ENCODE measurements around the gene CCDC18. TPM values are rescaled to one million over a fixed set of nuclear protein-coding genes. Genes with fewer than 3 reads are reported as not detected.

Gene CCDC18
- total RNA-seq, 3 donors from 2014 or later (not counting 1 experiment from before 2014, with no cell fraction given), result 11.7 to 17.2 (median 14.4) TPM

GRCh38 chr1:93200086-93200620 lies 19.6 kb downstream of the CCDC18 start:
- Mint-ChIP-seq H3K9me3 (no peaks in the 10 kb centered on the region), H3K4me3 (no peak overlapping the region), H3K4me1 (no peaks in the 10 kb centered on the region), H3K27ac (no peak overlapping the region), H3K36me3 (no peaks in the 10 kb centered on the region), H3K27me3 (ENCODE audit: low read depth in 2 of 2) (no peaks in the 10 kb centered on the region)
- Histone ChIP-seq H3K27ac (ENCODE audit: low read length) (no peak overlapping the region), H3K27me3 (ENCODE audit: control insufficient read depth, insufficient read depth, low read length) (no peaks in the 10 kb centered on the region), H3K36me3 (ENCODE audit: control insufficient read depth, insufficient read depth, low read length) (peaks cover 15% of the 10 kb centered on the region), H3K4me3 (ENCODE audit: low read length) (no peak overlapping the region), H3K9me3 (ENCODE audit: control insufficient read depth, insufficient read depth, low read length) (no peaks in the 10 kb centered on the region), H3K4me1 (ENCODE audit: control insufficient read depth, insufficient read depth, low read length) (no peaks in the 10 kb centered on the region)
- ATAC-seq (no peak), DNase-seq (no peak)
- TF ChIP-seq CTCF (IDR thresholded peaks at IDR 0.05), result no peak
- whole genome bisulfite sequencing (ENCODE audit: insufficient coverage), result 96% methylated on average over 2 of the region's 6 CpGs
- intact Hi-C loops (cut with micrococcal nuclease), result no loop called here

- no peaks in the 10 kb centered on the region for H3K27me3 ChIP-seq (ENCODE audit: control insufficient read depth, insufficient read depth, low read length)
- H3K27me3 Mint-ChIP-seq (ENCODE audit: low read depth in 2 of 2), result no peaks in the 10 kb centered on the region
- H3K4me1 Mint-ChIP-seq, result no peaks in the 10 kb centered on the region
- no peaks in the 10 kb centered on the region for H3K9me3 Mint-ChIP-seq
- no peak overlapping the region for H3K4me3 ChIP-seq (ENCODE audit: low read length)
- H3K27ac ChIP-seq (ENCODE audit: low read length), result no peak overlapping the region
- ATAC-seq (no peak), DNase-seq (no peak)
- no peaks in the 10 kb centered on the region for H3K9me3 ChIP-seq (ENCODE audit: control insufficient read depth, insufficient read depth, low read length)
- intact Hi-C loops (cut with micrococcal nuclease), result no loop called here
- H3K36me3 ChIP-seq (ENCODE audit: control insufficient read depth, insufficient read depth, low read length), result peaks cover 15% of the 10 kb centered on the region
- H3K4me1 ChIP-seq (ENCODE audit: control insufficient read depth, insufficient read depth, low read length), result no peaks in the 10 kb centered on the region
- H3K36me3 Mint-ChIP-seq, result no peaks in the 10 kb centered on the region
- no peak overlapping the region for H3K27ac Mint-ChIP-seq
- H3K4me3 Mint-ChIP-seq, result no peak overlapping the region
- WGBS (ENCODE audit: insufficient coverage), result 100% methylated on average over 3 of the region's 4 CpGs
- no peak for TF ChIP-seq CTCF (IDR thresholded peaks at IDR 0.05)
Observed at GRCh38 chr1:93200714-93201113, 20.2 kb downstream of the CCDC18 start.

- TF ChIP-seq CTCF (IDR thresholded peaks at IDR 0.05), result no peak
- 100% methylated on average over 2 of the region's 6 CpGs for WGBS (ENCODE audit: insufficient coverage)
Observed at GRCh38 chr1:93205892-93206566, 25.5 kb downstream of the CCDC18 start.

GRCh38 chr1:93206567-93206954 lies 26.0 kb downstream of the CCDC18 start:
- H3K9me3 Mint-ChIP-seq, result no peaks in the 10 kb centered on the region
- H3K27me3 Mint-ChIP-seq (ENCODE audit: low read depth in 2 of 2), result no peaks in the 10 kb centered on the region
- Histone ChIP-seq H3K36me3 (ENCODE audit: control insufficient read depth, insufficient read depth, low read length) (peaks cover 19% of the 10 kb centered on the region), H3K4me3 (ENCODE audit: low read length) (no peak overlapping the region), H3K9me3 (ENCODE audit: control insufficient read depth, insufficient read depth, low read length) (no peaks in the 10 kb centered on the region), H3K4me1 (ENCODE audit: control insufficient read depth, insufficient read depth, low read length) (no peaks in the 10 kb centered on the region), H3K27ac (ENCODE audit: low read length) (no peak overlapping the region), H3K27me3 (ENCODE audit: control insufficient read depth, insufficient read depth, low read length) (no peaks in the 10 kb centered on the region)
- DNase-seq, result no peak
- H3K36me3 Mint-ChIP-seq, result no peaks in the 10 kb centered on the region
- no peak for ATAC-seq
- no peak for TF ChIP-seq CTCF (IDR thresholded peaks at IDR 0.05)
- H3K4me1 Mint-ChIP-seq, result no peaks in the 10 kb centered on the region
- no peak overlapping the region for H3K27ac Mint-ChIP-seq
- no peak overlapping the region for H3K4me3 Mint-ChIP-seq
- intact Hi-C loops (cut with micrococcal nuclease), result no loop called here

More at GRCh38 chr1:93205892-93206566, 25.5 kb downstream of the CCDC18 start:
- Mint-ChIP-seq H3K4me3 (no peak overlapping the region), H3K4me1 (no peaks in the 10 kb centered on the region), H3K27me3 (ENCODE audit: low read depth in 2 of 2) (no peaks in the 10 kb centered on the region), H3K36me3 (no peaks in the 10 kb centered on the region), H3K9me3 (no peaks in the 10 kb centered on the region), H3K27ac (no peak overlapping the region)
- no peak for DNase-seq
- ATAC-seq, result no peak
- no peaks in the 10 kb centered on the region for H3K27me3 ChIP-seq (ENCODE audit: control insufficient read depth, insufficient read depth, low read length)
- H3K4me1 ChIP-seq (ENCODE audit: control insufficient read depth, insufficient read depth, low read length), result no peaks in the 10 kb centered on the region
- H3K4me3 ChIP-seq (ENCODE audit: low read length), result no peak overlapping the region
- intact Hi-C loops (cut with micrococcal nuclease), result no loop called here
- H3K9me3 ChIP-seq (ENCODE audit: control insufficient read depth, insufficient read depth, low read length), result no peaks in the 10 kb centered on the region
- H3K36me3 ChIP-seq (ENCODE audit: control insufficient read depth, insufficient read depth, low read length), result peaks cover 19% of the 10 kb centered on the region
- no peak overlapping the region for H3K27ac ChIP-seq (ENCODE audit: low read length)
